ENCODE results near the gene VPS8.

Gene VPS8

GRCh38 chr3:184796954-184797353 lies 15.0 kb upstream of the VPS8 start (continued):
- TF ChIP-seq ZNF138 (tag by site-specific recombination; IDR thresholded peaks at IDR 0.05; ENCODE audit: borderline replicate concordance) (no peak), ZBTB21 (tag by site-specific recombination; IDR thresholded peaks at IDR 0.05) (no peak), KLF10 (tag by site-specific recombination; IDR thresholded peaks at IDR 0.05) (no peak)

DNA sequence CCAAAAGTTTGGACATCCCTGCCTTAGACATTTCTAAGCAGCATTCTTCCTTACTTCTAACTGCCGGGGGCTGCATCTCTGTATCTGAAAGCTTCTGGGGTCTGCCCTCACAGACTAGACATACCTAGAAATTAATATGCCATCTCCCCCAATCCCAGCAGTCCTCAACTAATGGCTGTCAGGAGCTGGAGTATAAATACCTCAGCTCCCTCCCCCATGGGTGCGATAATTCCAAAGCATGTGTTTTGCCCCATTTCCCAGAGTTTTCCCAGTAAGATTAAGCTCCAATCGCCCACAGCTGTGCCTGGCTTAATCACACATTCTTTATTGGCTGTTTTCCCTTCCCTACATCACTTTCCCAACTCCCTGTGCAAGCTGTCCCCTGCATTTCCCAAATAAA lies 13.8 kb upstream of the VPS8 start:
- H3K36me3 ChIP-seq (ENCODE audit: control insufficient read depth in 2 of 2, insufficient read depth in 1 of 2, low read length in 2 of 2) = no peaks in the 10 kb centered on the region
- H3K4me1 ChIP-seq (ENCODE audit: control insufficient read depth, insufficient read depth, low read length) = no peaks in the 10 kb centered on the region
- TF ChIP-seq ZNF148 (tag by site-specific recombination; IDR thresholded peaks at IDR 0.05; ENCODE audit: borderline replicate concordance) = no peak
- no peak for TF ChIP-seq ZSCAN23 (tag by site-specific recombination; IDR thresholded peaks at IDR 0.05)
- TF ChIP-seq ZNF324 (tag by site-specific recombination; IDR thresholded peaks at IDR 0.05) = no peak
- peak; percentile 97 for TF ChIP-seq ZNF37A (tag by site-specific recombination; IDR thresholded peaks at IDR 0.05)
- ChIA-PET POLR2A (no interaction called here), CTCF (interaction anchor here (0.7 kb wide), 1 partner anchor 696 kb away, joined by 3 read pairs; no protein-coding TSS in a partner anchor)
- H3K4me3 ChIP-seq (ENCODE audit: low read depth, low read length) = no peak overlapping the region
- H3K27ac ChIP-seq (ENCODE audit: extremely low read depth, low read depth, low read length) = no peak overlapping the region
- H3K9me3 ChIP-seq (ENCODE audit: control insufficient read depth, insufficient read depth, low read depth, low read length) = no peaks in the 10 kb centered on the region

- Histone ChIP-seq H3K27ac (ENCODE audit: extremely low read depth, low read depth, low read length) (no peak overlapping the region), H3K4me1 (ENCODE audit: control insufficient read depth, insufficient read depth, low read length) (no peaks in the 10 kb centered on the region), H3K9me3 (ENCODE audit: control insufficient read depth, insufficient read depth, low read depth, low read length) (no peaks in the 10 kb centered on the region), H3K36me3 (ENCODE audit: control insufficient read depth in 2 of 2, insufficient read depth in 1 of 2, low read length in 2 of 2) (no peaks in the 10 kb centered on the region), H3K4me3 (ENCODE audit: low read depth, low read length) (no peak overlapping the region)
- POLR2A ChIA-PET = no interaction called here
- TF ChIP-seq ZNF416 (tag by site-specific recombination; IDR thresholded peaks at IDR 0.05) (no peak), FEZF1 (tag by site-specific recombination; IDR thresholded peaks at IDR 0.05) (no peak), ZNF280D (tag by site-specific recombination; IDR thresholded peaks at IDR 0.05) (no peak), ZFP37 (tag by site-specific recombination; IDR thresholded peaks at IDR 0.05) (no peak), ZNF626 (tag by site-specific recombination; IDR thresholded peaks at IDR 0.05) (no peak), ATF2 (tag by site-specific recombination; IDR thresholded peaks at IDR 0.05; ENCODE audit: low read depth) (no peak), ZBTB7A (tag by site-specific recombination; IDR thresholded peaks at IDR 0.05; ENCODE audit: low read depth) (no peak)
- TF ChIP-seq, protein P1, sequence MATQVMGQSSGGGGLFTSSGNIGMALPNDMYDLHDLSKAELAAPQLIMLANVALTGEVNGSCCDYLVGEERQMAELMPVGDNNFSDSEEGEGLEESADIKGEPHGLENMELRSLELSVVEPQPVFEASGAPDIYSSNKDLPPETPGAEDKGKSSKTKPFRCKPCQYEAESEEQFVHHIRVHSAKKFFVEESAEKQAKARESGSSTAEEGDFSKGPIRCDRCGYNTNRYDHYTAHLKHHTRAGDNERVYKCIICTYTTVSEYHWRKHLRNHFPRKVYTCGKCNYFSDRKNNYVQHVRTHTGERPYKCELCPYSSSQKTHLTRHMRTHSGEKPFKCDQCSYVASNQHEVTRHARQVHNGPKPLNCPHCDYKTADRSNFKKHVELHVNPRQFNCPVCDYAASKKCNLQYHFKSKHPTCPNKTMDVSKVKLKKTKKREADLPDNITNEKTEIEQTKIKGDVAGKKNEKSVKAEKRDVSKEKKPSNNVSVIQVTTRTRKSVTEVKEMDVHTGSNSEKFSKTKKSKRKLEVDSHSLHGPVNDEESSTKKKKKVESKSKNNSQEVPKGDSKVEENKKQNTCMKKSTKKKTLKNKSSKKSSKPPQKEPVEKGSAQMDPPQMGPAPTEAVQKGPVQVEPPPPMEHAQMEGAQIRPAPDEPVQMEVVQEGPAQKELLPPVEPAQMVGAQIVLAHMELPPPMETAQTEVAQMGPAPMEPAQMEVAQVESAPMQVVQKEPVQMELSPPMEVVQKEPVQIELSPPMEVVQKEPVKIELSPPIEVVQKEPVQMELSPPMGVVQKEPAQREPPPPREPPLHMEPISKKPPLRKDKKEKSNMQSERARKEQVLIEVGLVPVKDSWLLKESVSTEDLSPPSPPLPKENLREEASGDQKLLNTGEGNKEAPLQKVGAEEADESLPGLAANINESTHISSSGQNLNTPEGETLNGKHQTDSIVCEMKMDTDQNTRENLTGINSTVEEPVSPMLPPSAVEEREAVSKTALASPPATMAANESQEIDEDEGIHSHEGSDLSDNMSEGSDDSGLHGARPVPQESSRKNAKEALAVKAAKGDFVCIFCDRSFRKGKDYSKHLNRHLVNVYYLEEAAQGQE (tag by site-specific recombination; IDR thresholded peaks at IDR 0.05) = no peak
- CTCF ChIA-PET = interaction anchor here (1.5 kb wide), 1 partner anchor 73 kb away, joined by 4 read pairs; no protein-coding TSS in a partner anchor
Measured at GRCh38 chr3:184800349-184800930, 11.5 kb upstream of the VPS8 start.

Data from HEK293 (cell line).